SK-N-SH treated with all-trans-retinoic acid at 6 μM for 48 hours (cell line): ENCODE results near the gene YPEL5.
"Not testable (repeated sequence)": the region's sequence is repeated elsewhere in the genome, so short reads cannot be mapped to it uniquely, and the experiment has no call there.

ENCODE experiments used
- ATAC-seq: fragments of 200-7000 bp; cut with Tn5 transposase; 3 replicates; pipeline ENCODE4 v1.9.1; 2020; ENCODE audit warnings: mild to moderate bottlenecking, moderate library complexity
- ARNTL ChIP-seq: fragments of 450-650 bp; formaldehyde crosslinking; IDR thresholded peaks from 2 replicates; pipeline ENCODE4 v1.5.0; 2020; ENCODE audit warnings: low read depth, mild to moderate bottlenecking, moderate library complexity, borderline replicate concordance
- BACH2 ChIP-seq: fragments of 250-450 bp; sonication (Bioruptor Pico); IDR thresholded peaks from 2 replicates; pipeline ENCODE4 v1.9.0; 2021; ENCODE audit warnings: mild to moderate bottlenecking, borderline replicate concordance
- ESRRG ChIP-seq: fragments of 250-450 bp; sonication (Bioruptor Pico); IDR thresholded peaks from 2 replicates; pipeline ENCODE4 v1.6.1; 2021; ENCODE audit warnings: mild to moderate bottlenecking
- GLIS3 ChIP-seq: fragments of 250-450 bp; sonication (Bioruptor Pico); IDR thresholded peaks from 2 replicates; pipeline ENCODE4 v1.5.0; 2020; ENCODE audit warnings: mild to moderate bottlenecking, moderate library complexity
- ISL1 ChIP-seq: fragments of 250-450 bp; sonication (Bioruptor Pico); IDR thresholded peaks from 2 replicates; pipeline ENCODE4 v2.1.2; 2022; ENCODE audit warnings: mild to moderate bottlenecking, moderate library complexity
- OSR1 ChIP-seq: fragments of 250-450 bp; sonication (Bioruptor Pico); IDR thresholded peaks from 2 replicates; pipeline ENCODE4 v1.8.0; 2022; ENCODE audit warnings: moderate library complexity, mild to moderate bottlenecking, inconsistent platforms
- PPARA ChIP-seq: fragments of 250-450 bp; sonication (Bioruptor Pico); IDR thresholded peaks from 2 replicates; pipeline ENCODE4 v1.5.0; 2020; ENCODE audit warnings: mild to moderate bottlenecking, borderline replicate concordance
- RARB ChIP-seq: fragments of 250-450 bp; sonication (Bioruptor Pico); IDR thresholded peaks from 2 replicates; pipeline ENCODE4 v1.8.0; 2021; ENCODE audit warnings: mild to moderate bottlenecking, moderate library complexity
- SNAI2 ChIP-seq: fragments of 250-450 bp; sonication (Bioruptor Pico); IDR thresholded peaks from 2 replicates; pipeline ENCODE4 v1.5.0; 2020; ENCODE audit warnings: mild to moderate bottlenecking, moderate library complexity
- TOX ChIP-seq: fragments of 250-450 bp; sonication (Bioruptor Pico); IDR thresholded peaks from 2 replicates; pipeline ENCODE4 v1.8.0; 2021; ENCODE audit warnings: mild to moderate bottlenecking, moderate library complexity, borderline replicate concordance
- ZC3H10 ChIP-seq: fragments of 250-450 bp; sonication (Bioruptor Pico); IDR thresholded peaks from 2 replicates; pipeline ENCODE4 v1.5.1; 2021; ENCODE audit warnings: mild to moderate bottlenecking, moderate library complexity
- ZFP3 ChIP-seq: fragments of 250-450 bp; sonication (Bioruptor Pico); IDR thresholded peaks from 2 replicates; pipeline ENCODE4 v1.5.0; 2020; ENCODE audit warnings: mild to moderate bottlenecking, moderate library complexity
- ZFP30 ChIP-seq: fragments of 450-650 bp; formaldehyde crosslinking; IDR thresholded peaks from 2 replicates; pipeline ENCODE4 v1.5.0; 2022; ENCODE audit warnings: mild to moderate bottlenecking, moderate library complexity
- ZNF565 ChIP-seq: fragments of 450-650 bp; formaldehyde crosslinking; conservative IDR thresholded peaks from 2 replicates; pipeline ENCODE4 v1.5.0; 2020; ENCODE audit warnings: low read depth, mild to moderate bottlenecking, moderate library complexity
- ZNF70 ChIP-seq: fragments of 450-650 bp; formaldehyde crosslinking; IDR thresholded peaks from 2 replicates; pipeline ENCODE4 v1.5.0; 2020; ENCODE audit warnings: mild to moderate bottlenecking, moderate library complexity
- ZNF8 ChIP-seq: fragments of 450-650 bp; formaldehyde crosslinking; IDR thresholded peaks from 2 replicates; pipeline ENCODE4 v1.5.0; 2020; ENCODE audit warnings: mild to moderate bottlenecking, moderate library complexity
- TF ChIP-seq, protein P1 (sequence below): fragments of 250-450 bp; sonication (Bioruptor Pico); IDR thresholded peaks from 2 replicates; pipeline ENCODE4 v1.8.0; 2020; ENCODE audit warnings: mild to moderate bottlenecking, moderate library complexity, borderline replicate concordance
- TF ChIP-seq, protein P2 (sequence below): fragments of 250-450 bp; sonication (Bioruptor Pico); IDR thresholded peaks from 2 replicates; pipeline ENCODE4 v1.8.0; 2021; ENCODE audit warnings: low read depth, mild to moderate bottlenecking, moderate library complexity, borderline replicate concordance
- TF ChIP-seq, protein P3 (sequence below): fragments of 250-450 bp; sonication (Bioruptor Pico); IDR thresholded peaks from 2 replicates; pipeline ENCODE4 v1.5.0; 2020; ENCODE audit warnings: mild to moderate bottlenecking, moderate library complexity
- TF ChIP-seq, protein P4 (sequence below): fragments of 250-450 bp; sonication (Bioruptor Pico); IDR thresholded peaks from 2 replicates; pipeline ENCODE4 v1.5.1; 2020; ENCODE audit warnings: low read depth, mild to moderate bottlenecking, moderate library complexity
- TF ChIP-seq, protein P5 (sequence below): fragments of 250-450 bp; sonication (Bioruptor Pico); IDR thresholded peaks from 2 replicates; pipeline ENCODE4 v1.5.1; 2021; ENCODE audit warnings: mild to moderate bottlenecking, moderate library complexity

YPEL5 gene

DNA sequence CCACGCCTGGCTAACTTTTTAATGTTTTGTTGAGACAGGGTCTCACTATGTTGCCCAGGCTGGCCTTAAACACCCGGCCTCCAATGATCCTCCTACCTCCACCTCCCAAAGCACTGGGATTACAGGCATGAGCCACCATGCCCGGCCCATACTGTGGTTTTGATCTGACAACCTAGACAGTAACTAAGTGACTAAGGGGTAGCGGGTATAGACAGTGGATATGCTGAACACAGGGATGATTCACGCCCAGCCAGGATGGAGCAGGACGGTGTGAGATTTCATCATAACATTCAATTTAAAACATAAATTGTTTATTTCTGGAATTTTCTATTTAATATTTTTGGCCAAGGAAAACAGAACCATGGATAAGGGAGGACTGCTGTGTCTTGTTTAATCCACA, 36.0 kb upstream of the YPEL5 start (continued):
- TF ChIP-seq ZNF70 (CRISPR knock-in tag) (no peak), ZFP3 (CRISPR knock-in tag) (no peak)
- TF ChIP-seq, all 23 proteins: peak for 0

DNA sequence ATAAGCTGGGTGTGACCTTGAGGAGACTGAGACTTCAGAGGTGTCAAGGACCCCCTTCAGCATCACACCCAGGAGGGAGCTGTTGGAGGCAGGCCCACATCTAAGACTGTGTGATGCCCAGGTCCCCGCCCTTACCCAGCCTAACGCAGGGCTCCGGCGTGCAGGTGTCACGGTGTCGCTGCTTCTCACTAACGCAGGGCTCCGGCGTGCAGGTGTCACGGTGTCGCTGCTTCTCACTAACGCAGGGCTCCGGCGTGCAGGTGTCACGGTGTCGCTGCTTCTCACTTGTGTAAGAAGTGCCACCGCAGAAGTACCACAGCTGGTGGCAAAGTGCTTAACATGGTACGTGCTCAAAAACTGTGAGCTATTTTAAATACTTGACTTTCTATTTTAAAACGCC, 35.6 kb upstream of the YPEL5 start:
- not testable (repeated sequence) for ATAC-seq

DNA sequence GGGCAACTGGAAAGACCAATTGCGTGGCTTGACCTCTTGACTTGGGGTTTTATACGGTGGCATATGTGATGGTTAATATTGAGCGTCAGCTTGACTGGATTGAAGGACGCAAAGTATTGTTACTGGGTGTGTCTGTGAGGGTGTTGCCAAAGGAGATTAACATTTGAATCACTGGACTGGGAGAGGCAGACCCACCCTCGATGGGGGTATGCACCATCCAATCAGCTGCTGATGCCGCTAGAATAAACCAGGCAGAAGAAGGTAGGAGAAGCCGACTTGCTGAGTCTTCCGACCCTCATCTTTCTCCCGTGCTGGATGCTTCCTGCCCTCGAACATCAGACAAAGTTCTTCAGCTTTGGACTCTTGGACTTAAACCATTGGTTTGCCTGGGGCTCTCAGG, 34.2 kb upstream of the YPEL5 start:
- no peak for ATAC-seq
- TF ChIP-seq ZFP3 (CRISPR knock-in tag) (no peak), OSR1 (no peak), PPARA (CRISPR knock-in tag) (no peak), ESRRG (CRISPR knock-in tag) (no peak), ISL1 (CRISPR knock-in tag) (no peak), SNAI2 (CRISPR knock-in tag) (no peak), TOX (CRISPR knock-in tag) (no peak), ZNF565 (CRISPR knock-in tag) (no peak), RARB (CRISPR knock-in tag) (no peak), ZC3H10 (CRISPR knock-in tag) (no peak), ARNTL (CRISPR knock-in tag) (no peak), BACH2 (CRISPR knock-in tag) (no peak), ZNF8 (no peak)
- TF ChIP-seq, protein P1, sequence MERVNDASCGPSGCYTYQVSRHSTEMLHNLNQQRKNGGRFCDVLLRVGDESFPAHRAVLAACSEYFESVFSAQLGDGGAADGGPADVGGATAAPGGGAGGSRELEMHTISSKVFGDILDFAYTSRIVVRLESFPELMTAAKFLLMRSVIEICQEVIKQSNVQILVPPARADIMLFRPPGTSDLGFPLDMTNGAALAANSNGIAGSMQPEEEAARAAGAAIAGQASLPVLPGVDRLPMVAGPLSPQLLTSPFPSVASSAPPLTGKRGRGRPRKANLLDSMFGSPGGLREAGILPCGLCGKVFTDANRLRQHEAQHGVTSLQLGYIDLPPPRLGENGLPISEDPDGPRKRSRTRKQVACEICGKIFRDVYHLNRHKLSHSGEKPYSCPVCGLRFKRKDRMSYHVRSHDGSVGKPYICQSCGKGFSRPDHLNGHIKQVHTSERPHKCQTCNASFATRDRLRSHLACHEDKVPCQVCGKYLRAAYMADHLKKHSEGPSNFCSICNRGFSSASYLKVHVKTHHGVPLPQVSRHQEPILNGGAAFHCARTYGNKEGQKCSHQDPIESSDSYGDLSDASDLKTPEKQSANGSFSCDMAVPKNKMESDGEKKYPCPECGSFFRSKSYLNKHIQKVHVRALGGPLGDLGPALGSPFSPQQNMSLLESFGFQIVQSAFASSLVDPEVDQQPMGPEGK (CRISPR knock-in tag): no peak
- TF ChIP-seq, protein P2, sequence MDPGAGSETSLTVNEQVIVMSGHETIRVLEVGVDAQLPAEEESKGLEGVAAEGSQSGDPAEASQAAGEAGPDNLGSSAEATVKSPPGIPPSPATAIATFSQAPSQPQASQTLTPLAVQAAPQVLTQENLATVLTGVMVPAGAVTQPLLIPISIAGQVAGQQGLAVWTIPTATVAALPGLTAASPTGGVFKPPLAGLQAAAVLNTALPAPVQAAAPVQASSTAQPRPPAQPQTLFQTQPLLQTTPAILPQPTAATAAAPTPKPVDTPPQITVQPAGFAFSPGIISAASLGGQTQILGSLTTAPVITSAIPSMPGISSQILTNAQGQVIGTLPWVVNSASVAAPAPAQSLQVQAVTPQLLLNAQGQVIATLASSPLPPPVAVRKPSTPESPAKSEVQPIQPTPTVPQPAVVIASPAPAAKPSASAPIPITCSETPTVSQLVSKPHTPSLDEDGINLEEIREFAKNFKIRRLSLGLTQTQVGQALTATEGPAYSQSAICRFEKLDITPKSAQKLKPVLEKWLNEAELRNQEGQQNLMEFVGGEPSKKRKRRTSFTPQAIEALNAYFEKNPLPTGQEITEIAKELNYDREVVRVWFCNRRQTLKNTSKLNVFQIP (CRISPR knock-in tag): no peak

DNA sequence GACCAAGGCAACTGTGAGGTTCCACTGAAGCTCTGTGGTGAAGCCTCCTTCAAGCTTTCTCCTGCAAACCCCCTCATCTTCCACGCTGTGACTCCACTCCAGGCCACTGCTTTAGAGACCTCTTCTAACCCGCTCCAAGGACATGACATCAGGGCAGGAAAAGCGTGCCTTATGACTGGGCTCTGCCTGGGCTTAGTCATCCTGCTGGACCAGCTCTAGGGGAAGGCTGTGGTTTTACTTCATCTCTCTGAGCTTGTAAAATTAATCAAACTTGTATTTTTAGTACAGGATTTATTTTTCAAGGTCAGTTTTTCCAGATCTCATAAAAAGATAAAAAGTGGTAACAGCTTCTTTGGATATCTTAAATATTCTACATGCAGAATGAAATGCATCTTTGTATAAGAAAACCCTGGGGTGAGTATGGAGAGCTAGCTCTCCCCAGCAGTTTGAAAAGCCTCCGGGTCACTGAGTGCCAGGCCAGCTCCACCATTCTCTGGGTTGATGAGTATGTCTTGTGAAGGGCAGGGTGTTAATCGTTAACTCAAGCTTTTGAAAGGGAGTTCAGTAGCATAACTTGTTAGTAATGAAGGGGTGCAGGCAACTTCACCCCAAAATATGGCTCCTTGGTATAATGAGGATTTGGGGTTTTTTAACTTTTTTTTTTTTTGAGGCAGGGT, 33.1 kb upstream of the YPEL5 start:
- ATAC-seq: peak; percentile 92

More for the DNA sequence above, 33.1 kb upstream of the YPEL5 start:
- TF ChIP-seq, protein P3, sequence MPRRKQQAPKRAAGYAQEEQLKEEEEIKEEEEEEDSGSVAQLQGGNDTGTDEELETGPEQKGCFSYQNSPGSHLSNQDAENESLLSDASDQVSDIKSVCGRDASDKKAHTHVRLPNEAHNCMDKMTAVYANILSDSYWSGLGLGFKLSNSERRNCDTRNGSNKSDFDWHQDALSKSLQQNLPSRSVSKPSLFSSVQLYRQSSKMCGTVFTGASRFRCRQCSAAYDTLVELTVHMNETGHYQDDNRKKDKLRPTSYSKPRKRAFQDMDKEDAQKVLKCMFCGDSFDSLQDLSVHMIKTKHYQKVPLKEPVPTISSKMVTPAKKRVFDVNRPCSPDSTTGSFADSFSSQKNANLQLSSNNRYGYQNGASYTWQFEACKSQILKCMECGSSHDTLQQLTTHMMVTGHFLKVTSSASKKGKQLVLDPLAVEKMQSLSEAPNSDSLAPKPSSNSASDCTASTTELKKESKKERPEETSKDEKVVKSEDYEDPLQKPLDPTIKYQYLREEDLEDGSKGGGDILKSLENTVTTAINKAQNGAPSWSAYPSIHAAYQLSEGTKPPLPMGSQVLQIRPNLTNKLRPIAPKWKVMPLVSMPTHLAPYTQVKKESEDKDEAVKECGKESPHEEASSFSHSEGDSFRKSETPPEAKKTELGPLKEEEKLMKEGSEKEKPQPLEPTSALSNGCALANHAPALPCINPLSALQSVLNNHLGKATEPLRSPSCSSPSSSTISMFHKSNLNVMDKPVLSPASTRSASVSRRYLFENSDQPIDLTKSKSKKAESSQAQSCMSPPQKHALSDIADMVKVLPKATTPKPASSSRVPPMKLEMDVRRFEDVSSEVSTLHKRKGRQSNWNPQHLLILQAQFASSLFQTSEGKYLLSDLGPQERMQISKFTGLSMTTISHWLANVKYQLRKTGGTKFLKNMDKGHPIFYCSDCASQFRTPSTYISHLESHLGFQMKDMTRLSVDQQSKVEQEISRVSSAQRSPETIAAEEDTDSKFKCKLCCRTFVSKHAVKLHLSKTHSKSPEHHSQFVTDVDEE: no peak
- TF ChIP-seq ARNTL (CRISPR knock-in tag) (no peak), ISL1 (CRISPR knock-in tag) (no peak), OSR1 (no peak), ZFP30 (CRISPR knock-in tag) (no peak), GLIS3 (CRISPR knock-in tag) (no peak), BACH2 (CRISPR knock-in tag) (no peak), SNAI2 (CRISPR knock-in tag) (no peak), RARB (CRISPR knock-in tag) (no peak), ZNF8 (no peak), TOX (CRISPR knock-in tag) (no peak), ZNF70 (CRISPR knock-in tag) (no peak)
- TF ChIP-seq, protein P4, sequence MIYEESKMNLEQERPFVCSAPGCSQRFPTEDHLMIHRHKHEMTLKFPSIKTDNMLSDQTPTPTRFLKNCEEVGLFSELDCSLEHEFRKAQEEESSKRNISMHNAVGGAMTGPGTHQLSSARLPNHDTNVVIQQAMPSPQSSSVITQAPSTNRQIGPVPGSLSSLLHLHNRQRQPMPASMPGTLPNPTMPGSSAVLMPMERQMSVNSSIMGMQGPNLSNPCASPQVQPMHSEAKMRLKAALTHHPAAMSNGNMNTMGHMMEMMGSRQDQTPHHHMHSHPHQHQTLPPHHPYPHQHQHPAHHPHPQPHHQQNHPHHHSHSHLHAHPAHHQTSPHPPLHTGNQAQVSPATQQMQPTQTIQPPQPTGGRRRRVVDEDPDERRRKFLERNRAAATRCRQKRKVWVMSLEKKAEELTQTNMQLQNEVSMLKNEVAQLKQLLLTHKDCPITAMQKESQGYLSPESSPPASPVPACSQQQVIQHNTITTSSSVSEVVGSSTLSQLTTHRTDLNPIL: no peak
- TF ChIP-seq, protein P2 (CRISPR knock-in tag): no peak
- TF ChIP-seq, protein P5, sequence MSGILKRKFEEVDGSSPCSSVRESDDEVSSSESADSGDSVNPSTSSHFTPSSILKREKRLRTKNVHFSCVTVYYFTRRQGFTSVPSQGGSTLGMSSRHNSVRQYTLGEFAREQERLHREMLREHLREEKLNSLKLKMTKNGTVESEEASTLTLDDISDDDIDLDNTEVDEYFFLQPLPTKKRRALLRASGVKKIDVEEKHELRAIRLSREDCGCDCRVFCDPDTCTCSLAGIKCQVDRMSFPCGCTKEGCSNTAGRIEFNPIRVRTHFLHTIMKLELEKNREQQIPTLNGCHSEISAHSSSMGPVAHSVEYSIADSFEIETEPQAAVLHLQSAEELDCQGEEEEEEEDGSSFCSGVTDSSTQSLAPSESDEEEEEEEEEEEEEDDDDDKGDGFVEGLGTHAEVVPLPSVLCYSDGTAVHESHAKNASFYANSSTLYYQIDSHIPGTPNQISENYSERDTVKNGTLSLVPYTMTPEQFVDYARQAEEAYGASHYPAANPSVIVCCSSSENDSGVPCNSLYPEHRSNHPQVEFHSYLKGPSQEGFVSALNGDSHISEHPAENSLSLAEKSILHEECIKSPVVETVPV: no peak
